Heart left ventricle (tissue), 13 donors: Measurements from ENCODE around the gene TTBK1.

Source experiments
- CTCF ChIP-seq, 12 donors: fragments of 200-600 bp; sonication (generic) in 4 of 12; IDR thresholded peaks; one replicate each; pipeline versions ENCODE4 v1.5.0 to v1.8.0; 2018 to 2022; ENCODE audit warnings: antibody characterized with exemption in 12 of 12, mild to moderate bottlenecking in 5 of 12
- POLR2A ChIP-seq, 2 donors: fragments of 450-650 bp; IDR thresholded peaks; one replicate each; pipeline ENCODE4 v1.6.1; 2017; ENCODE audit warnings: antibody characterized with exemption in 2 of 2, mild to moderate bottlenecking in 2 of 2, moderate library complexity in 2 of 2
- donor health status: ischemic (EF 13 %, LVEDD 7.1; RV severe dilation, severe dysfunction).
- donor health status: DM: no; HTN: yes; CAD: no.
- donor health status: DM: no; HTN: no; CAD: no.
- donor health status: ischemic (EF 25% LVEDD 6.9; RV normal size, moderate dysfunction).
- donor health status: ischemic (EF 25% LVEDD 5.7; RV mildly dilated, moderate dysfunction).
- donor health status: ischemic (EF 35%, LVEDD 5.7; RV mildly dilated, moderate dysfunction).
- donor health status: nonischemic (EF 11% LVEDD 7.7; RV severe dilation, severe dysfunction).
- donor health status: DM: yes; HTN: yes; CAD: no.
- donor health status: PGD.
- donor health status: ischemic (EF 29% LVEDD 5.4; RV normal size, mild dysfunction).
- donor health status: nonischemic (EF 23%, LVEDD 6.1; RV moderate dilation, normal function).

DNA sequence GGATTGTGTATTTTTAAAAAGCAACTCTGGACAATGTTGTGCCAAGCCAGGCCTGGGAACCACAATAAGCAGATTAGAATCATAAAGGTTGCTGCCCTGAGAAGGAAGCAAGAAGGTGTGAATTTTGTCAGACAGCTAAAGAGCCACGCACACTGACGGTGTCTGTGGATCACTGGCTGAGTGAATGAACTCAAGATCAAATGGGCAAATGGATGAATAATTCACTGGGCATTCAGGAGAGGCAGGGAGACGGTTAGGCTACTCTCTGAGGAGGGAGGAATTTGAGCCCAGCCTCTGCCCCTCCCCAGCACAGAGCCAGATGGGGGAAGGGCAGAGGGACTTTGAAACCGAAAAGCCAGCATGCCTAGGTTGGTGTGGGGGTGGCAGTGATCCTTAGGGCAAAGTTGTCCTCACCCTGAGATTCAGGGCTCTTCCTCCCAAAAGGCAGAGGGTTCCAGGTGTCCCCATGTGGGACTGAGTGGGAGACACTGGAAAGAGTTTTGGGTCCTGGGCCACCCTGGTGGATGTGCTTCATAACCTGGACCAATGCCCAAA is 35.3 kb downstream of the TTBK1 start:
- no peak for TF ChIP-seq CTCF (IDR thresholded peaks at IDR 0.05)
- TF ChIP-seq POLR2A (IDR thresholded peaks at IDR 0.05): no peak
